Osteoblast (primary cell): ENCODE results near the gene MTOR. TPM values are rescaled to one million over a fixed set of nuclear protein-coding genes. Genes with fewer than 3 reads are reported as not detected.

Experiments
- DNase-seq: peaks from one replicate; pipeline ENCODE4 v3.0.0; 2011; ENCODE audit warnings: low spot score, mixed read lengths; ENCODE audit not compliant: insufficient read length; ENCODE audit errors: missing footprints
- H2AFZ ChIP-seq: 2 replicates; pipeline ENCODE4 v1.6.0; 2011; ENCODE audit warnings: mild to moderate bottlenecking, low read length
- H3K27ac ChIP-seq: 2 replicates; pipeline ENCODE4 v1.5.1; 2011; ENCODE audit warnings: mild to moderate bottlenecking, low read depth, low read length, moderate library complexity
- H3K27me3 ChIP-seq: 2 replicates; pipeline ENCODE4 v1.6.0; 2012; ENCODE audit warnings: mild to moderate bottlenecking, control low read depth, inconsistent platforms, low read length, moderate library complexity; ENCODE audit not compliant: insufficient read depth
- H3K36me3 ChIP-seq: 2 replicates; pipeline ENCODE4 v1.5.1; 2011; ENCODE audit warnings: mild to moderate bottlenecking, low read length, control low read depth, moderate library complexity; ENCODE audit not compliant: insufficient read depth
- H3K4me1 ChIP-seq: 2 replicates; pipeline ENCODE4 v1.5.1; 2011; ENCODE audit warnings: mild to moderate bottlenecking, low read length, control low read depth, moderate library complexity; ENCODE audit not compliant: insufficient read depth
- H3K4me2 ChIP-seq: 2 replicates; pipeline ENCODE4 v1.6.0; 2011; ENCODE audit warnings: mild to moderate bottlenecking, low read length; ENCODE audit not compliant: insufficient read depth
- H3K4me3 ChIP-seq: fragments of 200-600 bp; sonication (generic); 3 replicates; pipeline ENCODE4 v1.5.1; 2012; ENCODE audit warnings: mild to moderate bottlenecking, low read length, inconsistent platforms; ENCODE audit not compliant: insufficient read depth
- H3K79me2 ChIP-seq: 2 replicates; pipeline ENCODE4 v1.6.0; 2012; ENCODE audit warnings: mild to moderate bottlenecking, low read length, control low read depth, inconsistent platforms; ENCODE audit not compliant: insufficient read depth
- H3K9me3 ChIP-seq: 2 replicates; pipeline ENCODE4 v1.5.1; 2011; ENCODE audit warnings: low read depth, low read length, control low read depth
- H4K20me1 ChIP-seq: 2 replicates; pipeline ENCODE4 v1.6.0; 2012; ENCODE audit warnings: mild to moderate bottlenecking, low read length, control low read depth; ENCODE audit not compliant: insufficient read depth
- total RNA-seq: library from RNA; depleted of rRNA; stranded (reverse); fragments of >200 nt; gene quantifications from 2 replicates; pipeline ENCODE4 v1.2.3, GENCODE V29; 2012
- TF ChIP-seq, protein P1 (sequence below): IDR thresholded peaks from 2 replicates; pipeline ENCODE4 v1.5.1; 2011; ENCODE audit warnings: mild to moderate bottlenecking, low read depth, low read length, moderate library complexity; ENCODE audit errors: extremely low read depth

The MTOR gene
- total RNA-seq, 1 donor: 34.0 TPM

DNA sequence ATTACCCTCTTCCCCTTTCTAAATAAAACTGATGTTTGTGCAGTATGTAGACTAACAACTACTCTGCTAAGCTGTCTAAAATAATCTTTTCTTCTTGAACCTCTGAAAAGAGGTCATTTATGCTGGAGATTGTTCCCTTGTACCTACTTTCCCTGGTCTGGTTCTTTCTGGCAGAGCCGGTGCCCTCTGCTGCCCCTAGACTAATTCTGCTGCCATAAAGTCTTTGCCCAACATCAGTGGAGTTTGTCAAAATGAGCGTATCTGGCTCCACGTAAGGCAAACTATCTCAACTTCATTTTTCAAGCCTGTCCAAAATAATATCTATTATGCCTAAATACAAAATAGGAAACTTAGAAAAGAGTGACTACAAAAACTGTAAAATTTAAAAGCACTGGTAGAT is 104.1 kb downstream of the MTOR start:
- TF ChIP-seq, protein P1, sequence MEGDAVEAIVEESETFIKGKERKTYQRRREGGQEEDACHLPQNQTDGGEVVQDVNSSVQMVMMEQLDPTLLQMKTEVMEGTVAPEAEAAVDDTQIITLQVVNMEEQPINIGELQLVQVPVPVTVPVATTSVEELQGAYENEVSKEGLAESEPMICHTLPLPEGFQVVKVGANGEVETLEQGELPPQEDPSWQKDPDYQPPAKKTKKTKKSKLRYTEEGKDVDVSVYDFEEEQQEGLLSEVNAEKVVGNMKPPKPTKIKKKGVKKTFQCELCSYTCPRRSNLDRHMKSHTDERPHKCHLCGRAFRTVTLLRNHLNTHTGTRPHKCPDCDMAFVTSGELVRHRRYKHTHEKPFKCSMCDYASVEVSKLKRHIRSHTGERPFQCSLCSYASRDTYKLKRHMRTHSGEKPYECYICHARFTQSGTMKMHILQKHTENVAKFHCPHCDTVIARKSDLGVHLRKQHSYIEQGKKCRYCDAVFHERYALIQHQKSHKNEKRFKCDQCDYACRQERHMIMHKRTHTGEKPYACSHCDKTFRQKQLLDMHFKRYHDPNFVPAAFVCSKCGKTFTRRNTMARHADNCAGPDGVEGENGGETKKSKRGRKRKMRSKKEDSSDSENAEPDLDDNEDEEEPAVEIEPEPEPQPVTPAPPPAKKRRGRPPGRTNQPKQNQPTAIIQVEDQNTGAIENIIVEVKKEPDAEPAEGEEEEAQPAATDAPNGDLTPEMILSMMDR: peak; percentile 13
- Histone ChIP-seq H3K36me3 (peaks cover 21% of the 10 kb centered on the region), H3K9me3 (no peaks in the 10 kb centered on the region), H3K4me1 (peaks cover 20% of the 10 kb centered on the region), H2AFZ (no peak overlapping the region), H3K4me2 (peak overlapping the region; percentile 62), H4K20me1 (no peaks in the 10 kb centered on the region), H3K27me3 (no peaks in the 10 kb centered on the region), H3K4me3 (no peak overlapping the region), H3K27ac (peak overlapping the region; percentile 85), H3K79me2 (no peaks in the 10 kb centered on the region)
- peak; percentile 78 for DNase-seq

GRCh38 chr1:11157867-11158266 is 104.5 kb downstream of the MTOR start:
- Histone ChIP-seq H3K4me2 (peak overlapping the region; percentile 62), H3K4me1 (peaks cover 20% of the 10 kb centered on the region), H4K20me1 (no peaks in the 10 kb centered on the region), H2AFZ (no peak overlapping the region), H3K79me2 (no peaks in the 10 kb centered on the region), H3K4me3 (no peak overlapping the region), H3K36me3 (peaks cover 21% of the 10 kb centered on the region), H3K27ac (peak overlapping the region; percentile 85), H3K27me3 (no peaks in the 10 kb centered on the region), H3K9me3 (no peaks in the 10 kb centered on the region)
- no peak for DNase-seq
- TF ChIP-seq, protein P1: no peak

DNA sequence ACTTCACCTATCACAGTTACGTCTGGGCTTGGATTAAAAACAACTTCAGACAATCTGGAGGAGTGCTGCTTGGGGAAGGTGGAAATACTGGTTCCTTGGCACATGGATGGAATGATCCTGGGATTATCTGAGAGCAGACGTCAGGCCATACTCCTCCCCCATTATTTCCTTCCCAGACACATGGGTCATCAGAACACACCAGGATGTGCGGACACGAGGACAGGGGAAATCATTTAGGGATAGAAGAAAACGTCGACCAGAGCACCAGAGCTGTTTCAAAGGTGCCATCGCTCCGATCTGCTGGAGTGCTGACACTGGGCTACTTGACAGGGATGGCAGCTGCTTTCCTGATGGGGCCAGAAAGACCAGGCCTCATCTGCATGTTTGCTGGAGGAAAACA is 105.0 kb downstream of the MTOR start:
- H3K4me3 ChIP-seq: no peak overlapping the region
- no peaks in the 10 kb centered on the region for H3K79me2 ChIP-seq
- no peak for DNase-seq
- H3K27me3 ChIP-seq: no peaks in the 10 kb centered on the region
- peaks cover 21% of the 10 kb centered on the region for H3K36me3 ChIP-seq
- H3K9me3 ChIP-seq: no peaks in the 10 kb centered on the region
- no peak overlapping the region for H2AFZ ChIP-seq
- H3K4me2 ChIP-seq: peak overlapping the region; percentile 62
- TF ChIP-seq, protein P1: no peak
- peak overlapping the region; percentile 85 for H3K27ac ChIP-seq
- H3K4me1 ChIP-seq: peaks cover 22% of the 10 kb centered on the region
- no peaks in the 10 kb centered on the region for H4K20me1 ChIP-seq

GRCh38 chr1:11156963-11157362 is 105.4 kb downstream of the MTOR start:
- peak overlapping the region; percentile 85 for H3K27ac ChIP-seq

More at GRCh38 chr1:11156963-11157362, 105.4 kb downstream of the MTOR start:
- Histone ChIP-seq H3K4me2 (no peak overlapping the region), H3K79me2 (no peaks in the 10 kb centered on the region), H4K20me1 (no peaks in the 10 kb centered on the region), H3K4me3 (no peak overlapping the region), H3K4me1 (peaks cover 27% of the 10 kb centered on the region), H3K27me3 (no peaks in the 10 kb centered on the region), H3K9me3 (no peaks in the 10 kb centered on the region), H3K36me3 (peaks cover 21% of the 10 kb centered on the region), H2AFZ (no peak overlapping the region)
- TF ChIP-seq, protein P1: no peak
- no peak for DNase-seq
